K562 (cell line): ENCODE results near the gene CCDC87.

Experiments used
- CHD2 ChIP-seq: IDR thresholded peaks from 2 replicates; pipeline ENCODE4 v1.6.1; 2011; ENCODE audit warnings: low read depth, low read length
- EGR1 ChIP-seq: fragments of 450-650 bp; conservative IDR thresholded peaks from 2 replicates; pipeline ENCODE4 v1.6.1; 2017; ENCODE audit warnings: mild to moderate bottlenecking
- GATAD2A ChIP-seq: fragments of 450-650 bp; IDR thresholded peaks from 2 replicates; pipeline ENCODE4 v1.6.1; 2017
- MAZ ChIP-seq, 2 experiments: fragments of 450-650 bp in 1 of 2; sonication (generic) in 1 of 2; formaldehyde crosslinking; IDR thresholded peaks in 1 of 2; conservative IDR thresholded peaks in 1 of 2; 2 replicates each; pipeline versions ENCODE4 v1.4.0 to v1.5.0; 2020; ENCODE audit warnings: mild to moderate bottlenecking in 1 of 2, missing genetic modification reagents in 1 of 2
- NKRF ChIP-seq: fragments of 450-650 bp; IDR thresholded peaks from 2 replicates; pipeline ENCODE4 v1.6.1; 2016; ENCODE audit warnings: borderline replicate concordance
- POLR2A ChIP-seq: fragments of 450-650 bp; conservative IDR thresholded peaks from 2 replicates; pipeline ENCODE4 v1.6.1; 2016
- PTBP1 ChIP-seq: fragments of 200-400 bp; formaldehyde crosslinking; IDR thresholded peaks from 2 replicates; pipeline ENCODE4 v1.6.1; 2017; ENCODE audit warnings: low read depth, low read length
- RFX5 ChIP-seq: IDR thresholded peaks from 2 replicates; pipeline ENCODE4 v1.6.1; 2011; ENCODE audit warnings: low read depth, mild to moderate bottlenecking, improper control_type of control experiment, low read length
- STAT6 ChIP-seq: sonication (generic); formaldehyde crosslinking; IDR thresholded peaks from 2 replicates; pipeline ENCODE4 v1.8.1; 2023; ENCODE audit warnings: mild to moderate bottlenecking, missing genetic modification reagents
- TSC22D4 ChIP-seq: fragments of 450-650 bp; IDR thresholded peaks from 2 replicates; pipeline ENCODE4 v1.6.1; 2016; ENCODE audit warnings: missing genetic modification characterization, missing biosample characterization, control low read depth
- ZNF121 ChIP-seq: sonication (generic); formaldehyde crosslinking; conservative IDR thresholded peaks from 2 replicates; pipeline ENCODE4 v1.8.0; 2022; ENCODE audit warnings: missing genetic modification reagents
- TF ChIP-seq, protein P1 (sequence below): fragments of 250-450 bp; sonication (Bioruptor Pico); IDR thresholded peaks from 2 replicates; pipeline ENCODE4 v1.8.0; 2021; ENCODE audit warnings: moderate library complexity, mild to moderate bottlenecking, inconsistent platforms
- TF ChIP-seq, protein P2 (sequence below), 3 experiments: IDR thresholded peaks in 2 of 3; conservative IDR thresholded peaks in 1 of 3; 2 replicates each; pipeline ENCODE4 v1.5.1; 2011 to 2012; ENCODE audit warnings: low read length in 3 of 3, mild to moderate bottlenecking in 3 of 3, control low read depth in 2 of 3, improper control_type of control experiment in 1 of 3, inconsistent platforms in 1 of 3, low read depth in 1 of 3, mixed read lengths in 1 of 3, moderate library complexity in 1 of 3; ENCODE audit not compliant: insufficient read depth in 2 of 3

- TF ChIP-seq, protein P1, sequence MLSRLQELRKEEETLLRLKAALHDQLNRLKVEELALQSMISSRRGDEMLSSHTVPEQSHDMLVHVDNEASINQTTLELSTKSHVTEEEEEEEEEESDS (CRISPR knock-in tag) = no peak
- TF ChIP-seq MAZ (CRISPR knock-in tag; conservative IDR thresholded peaks at IDR 0.05 in 1 of 2, IDR thresholded peaks at IDR 0.05 in 1 of 2) (no peak), ZNF121 (CRISPR knock-in tag) (no peak), TSC22D4 (tag) (no peak), STAT6 (no peak), RFX5 (no peak), EGR1 (no peak), POLR2A (no peak), NKRF (no peak), PTBP1 (no peak), GATAD2A (no peak), CHD2 (no peak)
- TF ChIP-seq, protein P2, sequence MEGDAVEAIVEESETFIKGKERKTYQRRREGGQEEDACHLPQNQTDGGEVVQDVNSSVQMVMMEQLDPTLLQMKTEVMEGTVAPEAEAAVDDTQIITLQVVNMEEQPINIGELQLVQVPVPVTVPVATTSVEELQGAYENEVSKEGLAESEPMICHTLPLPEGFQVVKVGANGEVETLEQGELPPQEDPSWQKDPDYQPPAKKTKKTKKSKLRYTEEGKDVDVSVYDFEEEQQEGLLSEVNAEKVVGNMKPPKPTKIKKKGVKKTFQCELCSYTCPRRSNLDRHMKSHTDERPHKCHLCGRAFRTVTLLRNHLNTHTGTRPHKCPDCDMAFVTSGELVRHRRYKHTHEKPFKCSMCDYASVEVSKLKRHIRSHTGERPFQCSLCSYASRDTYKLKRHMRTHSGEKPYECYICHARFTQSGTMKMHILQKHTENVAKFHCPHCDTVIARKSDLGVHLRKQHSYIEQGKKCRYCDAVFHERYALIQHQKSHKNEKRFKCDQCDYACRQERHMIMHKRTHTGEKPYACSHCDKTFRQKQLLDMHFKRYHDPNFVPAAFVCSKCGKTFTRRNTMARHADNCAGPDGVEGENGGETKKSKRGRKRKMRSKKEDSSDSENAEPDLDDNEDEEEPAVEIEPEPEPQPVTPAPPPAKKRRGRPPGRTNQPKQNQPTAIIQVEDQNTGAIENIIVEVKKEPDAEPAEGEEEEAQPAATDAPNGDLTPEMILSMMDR (IDR thresholded peaks at IDR 0.05 in 2 of 3, conservative IDR thresholded peaks at IDR 0.05 in 1 of 3; ENCODE audit: insufficient read depth in 2 of 3, low read depth in 1 of 3, low read length in 3 of 3) = no peak
These were observed 22.0 kb downstream of the CCDC87 start for GRCh38 chr11:66570850-66571180.
